ENCODE results near the gene SLC2A1. TPM values are rescaled to one million over a fixed set of nuclear protein-coding genes. Genes with fewer than 3 reads are reported as not detected.
A peak's percentile ranks its signal among the peaks of the same experiment; 100 is the strongest.

SLC2A1 gene
- total and polyA plus RNA-seq, 8 donors, result 1.2 to 39.8 (median 18.3) TPM

- no peak for DNase-seq
- Histone ChIP-seq H3K4me3 (no peak overlapping the region), H3K27ac (peak overlapping the region in 1 of 5 donors; percentile 89), H3K27me3 (no peaks in the 10 kb centered on the region), H3K36me3 (peaks cover 31 to 56% (median 47%) of the 10 kb centered on the region in 4 donors), H3K9me3 (no peaks in the 10 kb centered on the region), H3K4me1 (peaks cover 25 to 51% (median 43%) of the 10 kb centered on the region in 4 donors)
- intact Hi-C loops (cut with DNase I; ENCODE audit: low total_unique reads), result loop anchor here (10.0 kb wide), 1 partner anchor 135 kb away; no protein-coding TSS in a partner anchor
- TF ChIP-seq CTCF (IDR thresholded peaks at IDR 0.05) (no peak), POLR2A (IDR thresholded peaks at IDR 0.05) (no peak), POLR2AphosphoS5 (IDR thresholded peaks at IDR 0.05) (no peak), EP300 (IDR thresholded peaks at IDR 0.05) (no peak)
- WGBS, 5 donors, result 90 to 94% (median 93%) methylated on average over 26 of the region's 26 CpGs
Observed at GRCh38 chr1:42929434-42930177, 29.1 kb downstream of the SLC2A1 start.

- TF ChIP-seq EP300 (IDR thresholded peaks at IDR 0.05) (no peak), CTCF (IDR thresholded peaks at IDR 0.05) (no peak), POLR2A (IDR thresholded peaks at IDR 0.05) (no peak), POLR2AphosphoS5 (IDR thresholded peaks at IDR 0.05) (no peak)
- intact Hi-C loops (cut with DNase I; ENCODE audit: low total_unique reads), result no loop called here
- 95 to 98% (median 98%) methylated on average over 13 of the region's 13 CpGs for WGBS, 5 donors
- Histone ChIP-seq H3K27me3 (no peaks in the 10 kb centered on the region), H3K4me1 (peaks cover 26 to 44% (median 41%) of the 10 kb centered on the region in 4 donors), H3K27ac (no peak overlapping the region), H3K36me3 (peaks cover 31 to 53% (median 47%) of the 10 kb centered on the region in 4 donors), H3K4me3 (no peak overlapping the region), H3K9me3 (no peaks in the 10 kb centered on the region)
- DNase-seq, result no peak
Observed at GRCh38 chr1:42928859-42929258, 29.8 kb downstream of the SLC2A1 start.

- 62 to 83% (median 71%) methylated on average over 7 to 10 of the region's 10 CpGs for WGBS, 5 donors
- peaks cover 31 to 49% (median 47%) of the 10 kb centered on the region in 4 donors for H3K36me3 ChIP-seq
- intact Hi-C loops (cut with DNase I; ENCODE audit: low total_unique reads), result no loop called here
Observed at GRCh38 chr1:42927920-42928505, 30.7 kb downstream of the SLC2A1 start.

GRCh38 chr1:42927274-42927841 is 31.3 kb downstream of the SLC2A1 start:
- Histone ChIP-seq H3K4me1 (peaks cover 28 to 44% (median 36%) of the 10 kb centered on the region in 4 donors), H3K9me3 (no peaks in the 10 kb centered on the region), H3K4me3 (no peak overlapping the region), H3K36me3 (peaks cover 31 to 49% (median 47%) of the 10 kb centered on the region in 4 donors), H3K27me3 (no peaks in the 10 kb centered on the region), H3K27ac (no peak overlapping the region)
- 95 to 98% (median 96%) methylated on average over 7 to 8 of the region's 8 CpGs for WGBS, 5 donors
- intact Hi-C loops (cut with DNase I; ENCODE audit: low total_unique reads), result no loop called here
- TF ChIP-seq CTCF (IDR thresholded peaks at IDR 0.05) (no peak), EP300 (IDR thresholded peaks at IDR 0.05) (no peak), POLR2A (IDR thresholded peaks at IDR 0.05) (no peak)
- DNase-seq, result no peak

More at GRCh38 chr1:42927920-42928505, 30.7 kb downstream of the SLC2A1 start:
- Histone ChIP-seq H3K9me3 (no peaks in the 10 kb centered on the region), H3K4me1 (peaks cover 30 to 44% (median 41%) of the 10 kb centered on the region in 4 donors), H3K27me3 (no peaks in the 10 kb centered on the region), H3K27ac (no peak overlapping the region), H3K4me3 (no peak overlapping the region)
- TF ChIP-seq POLR2A (IDR thresholded peaks at IDR 0.05) (no peak), EP300 (IDR thresholded peaks at IDR 0.05) (no peak)
- no peak for DNase-seq

All from stomach (tissue), 9 donors.